Adrenal gland (tissue), 12 donors: Measurements from ENCODE around the gene KRT6C. TPM values are rescaled to one million over a fixed set of nuclear protein-coding genes. Genes with fewer than 3 reads are reported as not detected.

Experiments used
- DNase-seq, 7 donors: peaks; one replicate each; pipeline ENCODE4 v3.0.0-alpha.2; 2019 to 2020
- H3K27ac ChIP-seq, 5 donors: fragments of 200-600 bp; sonication (generic) in 4 of 5; 1 replicate in 3 of 5; 2 replicates in 2 of 5; pipeline versions ENCODE4 v1.5.1 to v1.8.0; 2016 to 2020; ENCODE audit warnings: mild to moderate bottlenecking in 1 of 5
- H3K27me3 ChIP-seq: fragments of 200-600 bp; 2 replicates; pipeline ENCODE4 v1.8.0; 2021
- H3K36me3 ChIP-seq, 2 donors: fragments of 200-600 bp; replicated peaks in 1 of 2; 1 replicate in 1 of 2; 2 replicates in 1 of 2; pipeline versions ENCODE4 v1.5.1 to v1.8.0; 2018 to 2022
- H3K4me1 ChIP-seq, 2 donors: fragments of 200-600 bp; replicated peaks in 1 of 2; 1 replicate in 1 of 2; 2 replicates in 1 of 2; pipeline versions ENCODE4 v1.5.1 to v1.8.0; 2018 to 2021
- H3K4me3 ChIP-seq, 4 donors: fragments of 200-600 bp; sonication (generic) in 3 of 4; one replicate each; pipeline ENCODE4 v1.5.1; 2016 to 2018
- H3K9me3 ChIP-seq, 3 donors: fragments of 200-600 bp; sonication (generic) in 1 of 3; replicated peaks in 1 of 3; 1 replicate in 2 of 3; 2 replicates in 1 of 3; pipeline versions ENCODE4 v1.5.1 to v1.8.0; 2016 to 2021
- POLR2A ChIP-seq, 2 donors: fragments of 450-650 bp; IDR thresholded peaks; one replicate each; pipeline ENCODE4 v1.6.1; 2017; ENCODE audit warnings: antibody characterized with exemption in 2 of 2, mild to moderate bottlenecking in 2 of 2, moderate library complexity in 1 of 2
- WGBS, 4 donors: extraction: QIAGEN DNeasy Blood & Tissue Kit in 2 of 4; methylation state at CpG; one replicate each; pipeline versions ENCODE4 v1.1.5 to v1.1.7; 2013 to 2017; 5-methylcytosine and 5-hydroxymethylcytosine counted together
- intact Hi-C, 2 donors: fragments of 100-400 bp; cut with DNase I; formaldehyde crosslinking; loops; one replicate each; pipeline versions ENCODE4 v1.14.1 to v1.15.0; 2022 to 2023
- polyA plus RNA-seq, 3 donors: library from polyadenylated mRNA; stranded (reverse); fragments of 200-250 nt in 2 of 3; fragments of 350-450 nt in 1 of 3; fragmentation: Illumina TruSeq in 1 of 3; extraction: RNeasy Lipid Tissue Mini Kit (QIAGEN cat#74804) in 1 of 3; gene quantifications; one replicate each; pipeline ENCODE4 v1.2.3, GENCODE V29; 2013 to 2014
- total RNA-seq, 9 donors: library from RNA; depleted of rRNA in 4 of 9; stranded (reverse); fragments of >200 nt in 4 of 9; fragments of 120-200 nt in 1 of 9; fragmentation: NEBNext Ultra II Directional in 1 of 9; extraction: Animal tissue kit (Norgen Biotek cat#: 25700) in 1 of 9; gene quantifications; one replicate each; pipeline versions ENCODE4 v1.1.0 to v1.2.4, GENCODE V29; 2013 to 2023
- TF ChIP-seq, protein P1 (sequence below), 6 experiments: fragments of 450-650 bp in 4 of 6; fragments of 200-600 bp in 2 of 6; sonication (generic) in 1 of 6; IDR thresholded peaks; 1 replicate in 5 of 6; 2 replicates in 1 of 6; pipeline versions ENCODE4 v1.5.1 to v1.8.0; 2016 to 2021; ENCODE audit warnings: antibody characterized with exemption in 6 of 6, mild to moderate bottlenecking in 2 of 6, moderate library complexity in 1 of 6
- donor health status: healthy with polysubstance abuse.
- donor health status: Bipolar disorder and iron deficiency.
- donor health status: DM: yes; HTN: yes; CAD: no.
- donor health status: DM: no; HTN: no; CAD: no.
- donor health status: DM: no; HTN: no; CAD: no.
- donor health status: DM: yes; HTN: yes; CAD: no.

Gene KRT6C
- total and polyA plus RNA-seq, 12 donors: 0.17 to 0.28 TPM; not detected in 10

DNA sequence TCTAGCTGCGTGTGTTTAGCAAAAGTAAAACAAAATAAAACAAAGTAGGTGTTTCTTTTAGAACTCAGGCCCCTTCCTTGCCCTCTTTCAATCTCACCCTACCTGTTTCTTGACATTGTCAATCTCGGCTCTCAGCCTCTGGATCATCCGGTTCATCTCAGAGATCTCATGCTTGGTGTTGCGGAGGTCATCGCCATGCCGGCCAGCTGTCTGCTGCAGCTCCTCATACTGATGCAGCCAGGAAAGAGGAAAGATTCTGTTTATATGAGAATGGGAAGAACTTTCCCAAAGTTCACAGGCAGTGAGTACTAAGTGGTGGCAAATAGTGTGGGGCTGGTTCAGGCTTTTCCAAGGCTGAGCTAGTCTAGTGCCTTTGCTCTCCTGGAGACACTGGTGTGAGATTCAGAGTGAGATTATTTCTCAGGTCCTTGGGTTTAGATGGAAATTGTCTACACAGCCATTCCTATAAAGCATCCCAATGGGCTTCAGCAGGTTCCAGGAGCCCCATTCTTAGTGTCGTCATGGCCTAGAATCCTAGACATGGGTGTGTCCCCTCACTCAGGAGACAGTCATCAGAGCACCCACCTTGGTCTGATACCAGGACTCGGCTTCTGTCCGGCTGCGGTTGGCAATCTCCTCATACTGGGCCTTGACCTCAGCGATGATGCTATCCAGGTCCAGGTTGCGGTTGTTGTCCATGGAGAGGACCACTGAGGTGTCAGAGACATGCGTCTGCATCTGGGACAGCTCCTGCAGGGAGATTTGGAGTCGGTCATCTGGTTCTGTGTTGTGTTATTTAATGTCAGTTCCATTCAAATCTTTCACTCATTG, 43.6 kb upstream of the KRT6C start:
- no peaks in the 10 kb centered on the region for H3K27me3 ChIP-seq
- 88 to 97% (median 92%) methylated on average over 13 to 14 of the region's 14 CpGs for WGBS, 4 donors
- H3K4me3 ChIP-seq: no peak overlapping the region
- H3K9me3 ChIP-seq: no peaks in the 10 kb centered on the region
- intact Hi-C loops: no loop called here
- peak in 1 of 7 donors; percentile 28 for DNase-seq
- H3K36me3 ChIP-seq: no peaks in the 10 kb centered on the region
- H3K4me1 ChIP-seq: no peaks in the 10 kb centered on the region
- no peak for TF ChIP-seq POLR2A (IDR thresholded peaks at IDR 0.05)
- TF ChIP-seq, protein P1, sequence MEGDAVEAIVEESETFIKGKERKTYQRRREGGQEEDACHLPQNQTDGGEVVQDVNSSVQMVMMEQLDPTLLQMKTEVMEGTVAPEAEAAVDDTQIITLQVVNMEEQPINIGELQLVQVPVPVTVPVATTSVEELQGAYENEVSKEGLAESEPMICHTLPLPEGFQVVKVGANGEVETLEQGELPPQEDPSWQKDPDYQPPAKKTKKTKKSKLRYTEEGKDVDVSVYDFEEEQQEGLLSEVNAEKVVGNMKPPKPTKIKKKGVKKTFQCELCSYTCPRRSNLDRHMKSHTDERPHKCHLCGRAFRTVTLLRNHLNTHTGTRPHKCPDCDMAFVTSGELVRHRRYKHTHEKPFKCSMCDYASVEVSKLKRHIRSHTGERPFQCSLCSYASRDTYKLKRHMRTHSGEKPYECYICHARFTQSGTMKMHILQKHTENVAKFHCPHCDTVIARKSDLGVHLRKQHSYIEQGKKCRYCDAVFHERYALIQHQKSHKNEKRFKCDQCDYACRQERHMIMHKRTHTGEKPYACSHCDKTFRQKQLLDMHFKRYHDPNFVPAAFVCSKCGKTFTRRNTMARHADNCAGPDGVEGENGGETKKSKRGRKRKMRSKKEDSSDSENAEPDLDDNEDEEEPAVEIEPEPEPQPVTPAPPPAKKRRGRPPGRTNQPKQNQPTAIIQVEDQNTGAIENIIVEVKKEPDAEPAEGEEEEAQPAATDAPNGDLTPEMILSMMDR (IDR thresholded peaks at IDR 0.05): no peak
- no peak overlapping the region for H3K27ac ChIP-seq

DNA sequence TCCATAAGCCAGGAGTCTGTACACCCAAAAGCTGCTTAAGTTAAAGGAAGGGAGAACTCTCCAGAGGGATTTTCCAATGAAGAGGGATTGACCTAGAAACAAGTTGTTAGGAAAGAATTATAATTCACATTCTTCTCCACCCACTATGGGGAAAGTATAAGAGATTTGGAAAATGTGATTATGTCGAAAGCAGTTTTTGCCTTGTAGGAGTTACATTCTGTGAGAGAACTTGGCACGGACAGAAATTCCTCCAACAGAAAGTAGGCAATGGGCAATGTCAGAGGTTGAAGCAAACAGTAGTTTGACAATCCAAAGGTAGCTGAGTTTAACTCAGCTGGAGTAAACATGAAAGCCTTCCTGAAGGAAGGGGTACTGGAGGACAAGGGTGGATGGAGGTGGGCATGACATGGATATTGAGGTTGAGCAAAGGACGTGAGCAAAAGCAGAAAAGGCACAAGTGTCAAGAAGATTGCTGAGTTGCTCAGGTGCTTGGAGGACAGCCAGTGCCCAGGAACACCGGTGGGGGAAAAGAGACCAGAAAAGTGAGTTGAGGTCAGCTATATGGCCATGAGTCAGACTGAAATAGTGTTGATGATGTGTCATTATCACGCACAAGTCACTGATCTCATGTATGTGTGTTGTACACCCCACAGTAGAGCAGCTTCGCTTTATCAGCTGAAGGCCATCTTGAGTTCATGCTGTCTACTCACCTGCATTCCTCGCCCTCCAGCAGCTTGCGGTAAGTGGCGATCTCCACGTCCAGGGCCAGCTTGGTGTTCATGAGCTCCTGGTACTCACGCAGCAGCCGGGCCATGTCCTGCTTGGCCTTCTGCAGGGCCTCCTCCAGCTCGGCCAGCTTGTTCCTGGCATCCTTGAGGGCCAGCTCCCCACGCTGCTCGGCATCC, 42.6 kb upstream of the KRT6C start:
- Histone ChIP-seq H3K27me3 (no peaks in the 10 kb centered on the region), H3K36me3 (no peaks in the 10 kb centered on the region), H3K4me1 (no peaks in the 10 kb centered on the region), H3K4me3 (no peak overlapping the region), H3K27ac (no peak overlapping the region), H3K9me3 (no peaks in the 10 kb centered on the region)
- intact Hi-C loops: no loop called here
- TF ChIP-seq, protein P1 (IDR thresholded peaks at IDR 0.05): no peak
- TF ChIP-seq POLR2A (IDR thresholded peaks at IDR 0.05): no peak
- peak in 1 of 7 donors; percentile 25 for DNase-seq
- WGBS, 4 donors: 85 to 89% (median 88%) methylated on average over 12 to 15 of the region's 15 CpGs

DNA sequence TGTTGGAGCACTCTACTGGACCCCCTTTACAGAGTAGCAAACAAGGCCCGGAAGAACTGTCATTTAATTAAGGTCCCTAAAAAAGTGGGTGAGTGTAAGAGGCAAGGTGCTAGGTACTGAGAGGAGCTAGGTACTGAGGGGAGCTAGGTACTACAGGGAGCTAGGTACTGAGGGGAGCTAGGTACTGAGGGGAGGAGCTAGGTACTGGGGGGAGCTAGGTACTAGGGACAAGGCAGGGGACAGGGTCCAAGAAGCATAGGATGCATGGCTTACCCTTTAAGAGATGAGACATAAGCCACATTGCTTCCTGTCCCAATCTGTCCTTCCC, 41.7 kb upstream of the KRT6C start:
- Histone ChIP-seq H3K27me3 (peaks cover 4% of the 10 kb centered on the region), H3K9me3 (no peaks in the 10 kb centered on the region), H3K4me3 (no peak overlapping the region), H3K4me1 (no peaks in the 10 kb centered on the region), H3K27ac (no peak overlapping the region), H3K36me3 (no peaks in the 10 kb centered on the region)
- WGBS, 4 donors: 63 to 100% (median 90%) methylated on average over 1 of the region's 1 CpG
- TF ChIP-seq, protein P1 (IDR thresholded peaks at IDR 0.05): no peak
- TF ChIP-seq POLR2A (IDR thresholded peaks at IDR 0.05): no peak
- intact Hi-C loops: no loop called here
- no peak for DNase-seq
